Measurements from ENCODE around the gene C12orf60. TPM values are rescaled to one million over a fixed set of nuclear protein-coding genes. Genes with fewer than 3 reads are reported as not detected.

Gene C12orf60
- total RNA-seq, 1 experiment from 2014 or later = 3.5 TPM

- TF ChIP-seq, protein P1, sequence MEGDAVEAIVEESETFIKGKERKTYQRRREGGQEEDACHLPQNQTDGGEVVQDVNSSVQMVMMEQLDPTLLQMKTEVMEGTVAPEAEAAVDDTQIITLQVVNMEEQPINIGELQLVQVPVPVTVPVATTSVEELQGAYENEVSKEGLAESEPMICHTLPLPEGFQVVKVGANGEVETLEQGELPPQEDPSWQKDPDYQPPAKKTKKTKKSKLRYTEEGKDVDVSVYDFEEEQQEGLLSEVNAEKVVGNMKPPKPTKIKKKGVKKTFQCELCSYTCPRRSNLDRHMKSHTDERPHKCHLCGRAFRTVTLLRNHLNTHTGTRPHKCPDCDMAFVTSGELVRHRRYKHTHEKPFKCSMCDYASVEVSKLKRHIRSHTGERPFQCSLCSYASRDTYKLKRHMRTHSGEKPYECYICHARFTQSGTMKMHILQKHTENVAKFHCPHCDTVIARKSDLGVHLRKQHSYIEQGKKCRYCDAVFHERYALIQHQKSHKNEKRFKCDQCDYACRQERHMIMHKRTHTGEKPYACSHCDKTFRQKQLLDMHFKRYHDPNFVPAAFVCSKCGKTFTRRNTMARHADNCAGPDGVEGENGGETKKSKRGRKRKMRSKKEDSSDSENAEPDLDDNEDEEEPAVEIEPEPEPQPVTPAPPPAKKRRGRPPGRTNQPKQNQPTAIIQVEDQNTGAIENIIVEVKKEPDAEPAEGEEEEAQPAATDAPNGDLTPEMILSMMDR (IDR thresholded peaks at IDR 0.05 in 2 of 3, conservative IDR thresholded peaks at IDR 0.05 in 1 of 3; ENCODE audit: borderline replicate concordance in 1 of 3, insufficient read depth in 1 of 3, low read depth in 2 of 3, low read length in 2 of 3) = no peak
- no peak for TF ChIP-seq ELF1 (IDR thresholded peaks at IDR 0.05; ENCODE audit: borderline replicate concordance, low read depth)
- TF ChIP-seq SRF (IDR thresholded peaks at IDR 0.05; ENCODE audit: low read depth) = no peak
- no peak for TF ChIP-seq SP1 (IDR thresholded peaks at IDR 0.05; ENCODE audit: low read depth)
- no peak for TF ChIP-seq EZH2phosphoT487 (IDR thresholded peaks at IDR 0.05; ENCODE audit: borderline replicate concordance)
- TF ChIP-seq CBX3 (IDR thresholded peaks at IDR 0.05; ENCODE audit: low read depth) = no peak
- no peak for TF ChIP-seq ZNF274 (IDR thresholded peaks at IDR 0.05; ENCODE audit: low read depth, low read length)
- TF ChIP-seq POLR2AphosphoS5 (IDR thresholded peaks at IDR 0.05; ENCODE audit: low read depth, low read length) = no peak
- TF ChIP-seq MAX (IDR thresholded peaks at IDR 0.05) = no peak
Observed at GRCh38 chr12:14839262-14839661, 35.8 kb downstream of the C12orf60 start (continued).

DNA sequence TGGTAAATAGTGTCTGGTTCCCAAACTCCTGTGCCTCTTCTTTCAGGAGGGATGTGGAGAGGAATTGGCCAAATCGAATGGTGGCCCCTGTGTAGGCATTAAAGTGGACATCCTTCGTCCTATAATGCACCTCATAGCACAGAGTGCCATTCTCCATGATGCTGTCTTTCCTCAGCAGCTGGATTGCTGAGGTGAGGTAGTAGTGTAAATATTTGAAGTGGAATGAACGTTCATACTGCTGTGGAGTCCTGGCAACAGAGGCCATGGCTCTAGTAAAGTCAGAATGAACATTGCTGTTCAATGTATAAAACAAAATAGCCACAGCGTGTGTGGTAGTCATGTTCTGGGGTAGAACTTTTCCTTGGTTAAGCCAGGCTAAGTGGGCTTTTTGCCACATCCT lies 37.1 kb downstream of the C12orf60 start:
- no peak overlapping the region for H3K27ac ChIP-seq (ENCODE audit: low read depth, low read length)
- H3K4me2 ChIP-seq (ENCODE audit: low read length) = no peak overlapping the region
- H4K20me1 ChIP-seq (ENCODE audit: insufficient read depth) = no peaks in the 10 kb centered on the region
- no peaks in the 10 kb centered on the region for H3K36me3 ChIP-seq (ENCODE audit: control insufficient read depth in 1 of 2, insufficient read depth in 2 of 2, low read length in 2 of 2)
- no peaks in the 10 kb centered on the region for H3K9me3 ChIP-seq (ENCODE audit: control insufficient read depth in 1 of 2, insufficient read depth in 1 of 2, low read depth in 1 of 2, low read length in 2 of 2)
- RAD21 ChIA-PET (ENCODE audit: low non-redundant PET in 1 of 2, low total read pairs in 2 of 2, uncharacterized antibody in 2 of 2, unreplicated experiment in 2 of 2) = no interaction called here
- no peak for ATAC-seq
- DNase-seq (ENCODE audit: low read depth, low spot score) = no peak
- no peak overlapping the region for H2AFZ ChIP-seq (ENCODE audit: low read depth, low read length, poor library complexity, severe bottlenecking)
- H3K79me2 ChIP-seq (ENCODE audit: insufficient read depth, low read length) = no peaks in the 10 kb centered on the region
- H3K4me3 ChIP-seq (replicated peaks in 1 of 2; ENCODE audit: low read depth in 1 of 2, low read length in 2 of 2) = no peak overlapping the region
- intact Hi-C loops (cut with micrococcal nuclease) = loop anchor here (10.0 kb wide), 2 partner anchors 384 to 684 kb away; partner anchors contain the start of gene RERG
- H3K9ac ChIP-seq (ENCODE audit: low read length) = no peak overlapping the region
- H3K4me1 ChIP-seq (ENCODE audit: control insufficient read depth in 1 of 2, insufficient read depth in 2 of 2, low read length in 2 of 2) = peaks cover 0 to 22% of the 10 kb centered on the region in 2 experiments; a peak in 2 of 4 replicates
- POLR2A ChIA-PET = no interaction called here
- BruUV-seq (replicated peaks) = no TSS peak
- CTCF ChIA-PET = no interaction called here
- no peaks in the 10 kb centered on the region for H3K27me3 ChIP-seq (ENCODE audit: insufficient read depth, low read length)
- no peak for TF ChIP-seq YY1 (IDR thresholded peaks at IDR 0.05; ENCODE audit: extremely low read depth, insufficient replicate concordance, low read depth, low read length)
- TF ChIP-seq SRF (IDR thresholded peaks at IDR 0.05; ENCODE audit: low read depth) = no peak
- no peak for TF ChIP-seq EZH2 (IDR thresholded peaks at IDR 0.05)
- H3K9me2 ChIP-seq (ENCODE audit: insufficient read depth) = no peaks in the 10 kb centered on the region
